Activated CD8-positive, alpha-beta memory T cell treated with anti-CD3 and anti-CD28 coated beads for 24 hours (primary cell): ENCODE data around the gene ZNF438.

Experiments
- DNase-seq: peaks from one replicate; pipeline ENCODE4 v3.0.0-alpha.2; 2020

The ZNF438 gene

GRCh38 chr10:30840395-30841050 is 191.1 kb downstream of the ZNF438 start:
- DNase-seq, result no peak

DNA sequence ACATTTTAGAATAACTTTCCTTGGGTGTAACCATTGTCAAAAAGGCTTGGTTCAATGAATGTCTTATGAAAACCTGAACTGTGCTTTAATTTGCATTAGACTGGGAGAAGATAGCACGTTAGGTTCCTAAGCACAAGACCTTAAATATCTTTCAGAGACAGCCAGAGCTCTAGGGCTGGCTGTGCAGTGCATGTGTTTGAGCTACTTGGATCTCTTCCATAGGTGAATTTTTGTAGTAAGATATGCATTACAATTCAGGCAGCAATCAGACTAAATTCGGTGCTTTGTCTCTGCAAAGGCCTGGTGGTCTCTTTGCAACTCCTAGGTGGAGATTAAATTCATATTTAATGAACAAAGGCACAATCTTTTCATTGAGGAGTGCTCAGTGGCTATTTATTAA is 192.0 kb downstream of the ZNF438 start:
- no peak for DNase-seq

- no peak for DNase-seq
These were observed 195.3 kb downstream of the ZNF438 start for GRCh38 chr10:30836406-30836805.

DNA sequence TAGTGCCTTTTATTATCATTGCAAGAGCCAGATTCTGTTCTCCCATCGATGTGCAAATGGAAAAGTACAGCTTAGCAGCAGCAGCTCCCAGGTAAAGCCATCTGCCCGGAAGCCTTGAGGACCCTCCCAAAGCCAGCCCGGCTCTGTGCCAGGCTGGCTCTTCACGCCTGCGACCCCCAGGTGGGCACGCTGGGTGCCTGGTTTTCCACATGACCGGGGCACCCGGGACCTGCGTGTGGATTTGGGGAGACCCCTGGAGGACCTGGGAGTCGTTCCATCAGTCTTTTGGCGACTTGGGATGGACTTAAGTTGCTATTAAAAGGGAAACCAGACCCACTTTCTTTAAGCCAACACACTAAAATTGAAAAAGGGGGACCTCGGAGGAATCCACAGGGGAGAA is 196.5 kb downstream of the ZNF438 start:
- DNase-seq, result no peak

GRCh38 chr10:30834651-30835050 is 197.0 kb downstream of the ZNF438 start:
- DNase-seq, result no peak

DNA sequence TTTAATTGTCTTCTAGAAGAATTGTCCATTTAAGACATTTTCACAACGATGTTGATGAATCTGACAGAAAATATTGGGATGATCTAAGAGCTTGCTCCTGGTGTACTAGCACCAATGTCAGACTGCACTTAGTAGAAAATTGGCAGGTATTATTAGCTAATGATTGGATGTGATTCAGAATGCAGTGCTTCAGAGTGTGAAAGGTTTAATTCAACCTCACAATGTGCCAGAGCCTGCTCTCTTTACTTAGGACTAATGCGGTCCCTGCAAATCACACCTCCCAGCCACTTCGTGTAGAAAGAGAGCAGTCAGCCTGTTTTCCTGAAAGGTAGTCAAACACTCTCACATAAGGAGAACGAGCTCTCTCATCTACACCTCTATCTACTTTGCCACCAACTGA is 197.5 kb downstream of the ZNF438 start:
- DNase-seq, result no peak

- no peak for DNase-seq
These were observed 198.1 kb downstream of the ZNF438 start for GRCh38 chr10:30833628-30833970.

DNA sequence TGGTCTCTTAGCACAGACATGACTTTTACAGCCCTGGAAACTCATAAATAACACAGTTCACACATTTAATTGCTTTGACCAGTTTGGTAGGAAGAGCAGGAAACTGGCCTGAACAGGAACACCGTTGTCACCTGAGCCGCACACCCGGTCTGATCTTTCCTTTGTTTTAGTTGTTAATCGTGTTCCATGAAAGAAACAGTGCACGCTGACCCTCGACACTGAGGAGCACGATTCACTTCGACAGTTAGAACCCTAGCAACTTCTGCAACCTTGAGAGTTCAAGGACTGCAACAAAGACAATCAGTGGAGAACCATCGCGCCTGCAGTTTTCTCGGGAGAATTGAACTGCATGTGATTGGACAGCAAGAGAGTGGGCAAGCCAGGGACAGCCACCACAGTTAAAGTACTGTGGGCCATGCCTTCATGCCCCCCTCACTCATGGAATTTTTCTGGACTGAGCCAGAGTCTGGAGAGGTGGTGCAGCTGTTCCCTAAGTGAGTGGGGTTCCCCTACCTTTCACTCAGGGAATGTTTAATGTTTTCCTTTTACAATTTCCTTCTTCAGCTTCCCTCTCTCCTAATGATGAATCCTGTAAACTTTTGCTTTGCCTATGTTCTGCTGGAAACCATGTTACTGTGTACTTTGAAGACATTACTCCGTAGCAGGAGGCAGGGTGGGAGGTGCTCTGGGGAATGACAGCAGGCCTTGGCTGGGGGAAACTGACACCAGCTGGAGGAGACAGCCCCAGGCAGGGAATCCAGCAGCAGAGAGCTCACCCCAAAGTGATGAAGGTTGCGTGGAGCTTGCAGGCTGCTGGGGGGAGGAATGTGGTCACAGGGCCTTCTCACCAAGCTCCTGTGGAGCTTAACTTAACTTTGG is 198.7 kb downstream of the ZNF438 start:
- no peak for DNase-seq

DNA sequence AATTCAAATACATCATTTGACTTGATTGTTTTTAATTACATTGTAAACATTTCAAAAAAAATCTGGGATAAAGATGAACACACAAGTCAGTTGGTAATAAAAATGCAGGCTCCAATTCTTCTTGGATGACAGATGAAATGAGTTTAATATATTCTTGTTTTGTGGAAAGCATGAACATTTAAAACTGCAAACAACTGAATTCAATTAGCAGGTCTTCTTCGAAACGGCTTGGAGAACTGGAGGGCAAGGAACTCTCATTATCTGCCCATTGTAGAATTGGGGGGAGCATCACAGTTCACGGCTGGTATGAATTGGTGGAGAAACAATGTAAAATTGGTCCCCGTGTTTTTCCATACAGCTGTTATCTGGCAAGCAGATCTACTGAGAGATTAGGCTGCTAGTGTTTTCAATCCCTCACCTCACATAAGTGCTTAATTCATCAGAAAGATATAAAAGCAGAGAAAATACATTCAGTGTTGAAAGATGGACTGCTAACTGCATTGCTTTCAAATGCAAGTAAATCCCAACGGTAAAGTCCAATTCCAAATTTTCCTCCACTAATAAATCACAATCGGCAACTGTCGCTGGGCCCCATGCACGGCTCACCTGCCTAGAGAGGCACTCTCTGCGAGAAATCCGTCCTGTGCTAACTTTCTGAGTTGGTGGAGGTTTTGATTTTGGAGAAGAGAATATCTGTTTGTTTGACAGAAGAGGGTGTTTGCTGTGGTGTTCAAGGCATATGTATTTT is 199.5 kb downstream of the ZNF438 start:
- DNase-seq, result no peak

GRCh38 chr10:30831426-30831825 is 200.2 kb downstream of the ZNF438 start:
- no peak for DNase-seq

- DNase-seq, result no peak
These were observed 201.1 kb downstream of the ZNF438 start for GRCh38 chr10:30830315-30831230.

DNA sequence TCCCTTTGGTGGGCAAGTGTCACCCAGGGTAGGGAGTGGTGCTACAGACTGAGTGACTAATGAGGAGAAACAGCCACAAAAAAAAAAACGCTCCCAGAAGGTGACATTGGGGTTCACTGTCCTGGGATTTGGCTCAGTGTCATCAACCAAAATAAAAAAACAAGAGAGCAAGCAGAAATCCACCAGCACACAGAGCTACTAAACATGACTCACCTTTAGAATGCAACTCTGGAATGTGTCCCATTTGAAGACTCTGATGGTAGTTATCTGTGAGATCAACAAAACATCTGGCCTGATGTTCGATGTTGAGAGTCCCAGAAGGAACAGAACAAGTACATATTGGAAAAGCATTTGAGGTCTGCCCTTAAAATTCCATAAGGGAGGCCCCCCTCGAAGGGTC is 201.8 kb downstream of the ZNF438 start:
- DNase-seq, result no peak

DNA sequence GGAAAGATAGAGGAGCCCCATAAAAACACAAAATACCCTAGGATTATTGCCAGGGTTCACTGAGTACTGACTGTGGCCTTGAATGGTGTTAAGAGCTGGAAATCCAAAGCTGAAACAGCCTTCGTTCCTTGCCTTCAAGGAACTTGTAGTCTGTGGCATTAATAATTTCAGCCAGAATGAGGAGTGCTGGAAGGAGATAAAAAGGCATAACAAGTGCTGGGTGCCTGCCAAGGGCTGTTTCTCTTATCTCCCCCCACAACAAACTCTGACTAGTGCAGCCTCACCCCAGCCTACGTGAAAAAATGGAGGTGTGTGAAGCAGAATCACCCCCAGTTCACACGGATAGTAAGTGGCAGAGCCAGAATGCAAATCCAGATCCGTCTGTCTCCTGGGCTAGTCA is 203.0 kb downstream of the ZNF438 start:
- no peak for DNase-seq

DNA sequence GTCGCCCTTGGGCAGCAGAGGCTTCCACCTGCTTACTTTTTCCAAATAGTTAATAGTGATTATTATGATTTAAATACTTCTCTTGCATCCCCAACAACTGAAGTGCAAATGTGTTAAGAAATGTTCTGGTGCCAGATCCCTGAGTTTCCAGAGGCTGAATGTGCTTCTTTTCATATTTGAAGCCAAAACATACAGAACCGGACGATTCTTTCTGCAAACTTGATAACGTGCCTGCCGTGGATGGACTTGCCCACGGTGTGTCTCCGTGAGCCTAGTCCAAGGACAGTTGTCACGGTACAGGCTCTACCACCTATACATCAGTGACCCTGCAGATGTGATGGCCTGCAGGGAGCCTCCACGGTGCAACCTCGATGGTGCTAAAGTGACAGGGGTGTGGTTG is 203.5 kb downstream of the ZNF438 start:
- DNase-seq, result no peak

DNA sequence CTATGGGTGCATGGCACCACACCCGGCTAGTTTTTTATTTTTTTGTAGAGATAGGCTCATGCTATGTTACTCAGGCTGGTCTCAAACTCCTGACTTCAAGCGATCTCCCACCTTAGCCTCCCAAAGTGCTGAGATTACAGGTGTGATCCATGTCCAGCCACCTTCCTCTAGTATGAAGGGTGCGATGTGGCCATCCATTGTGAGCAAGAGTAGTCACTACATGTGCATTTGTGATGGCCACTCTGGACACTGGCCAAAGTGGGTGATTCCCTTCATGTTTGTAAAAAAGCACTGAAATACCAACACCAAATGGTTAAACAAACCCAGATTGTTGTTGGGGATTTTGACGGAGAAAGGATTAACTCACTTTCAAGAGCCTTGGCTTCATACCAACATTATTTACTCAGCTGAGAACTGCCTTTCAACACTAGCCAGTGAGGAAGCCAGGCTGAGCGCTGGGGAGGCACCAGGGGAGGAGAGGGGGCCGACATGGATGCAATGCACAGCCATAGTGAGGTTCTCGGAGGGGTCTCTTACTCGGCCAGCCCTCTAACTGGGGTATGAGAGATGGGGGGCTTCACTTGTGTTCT is 204.0 kb downstream of the ZNF438 start:
- DNase-seq, result no peak

DNA sequence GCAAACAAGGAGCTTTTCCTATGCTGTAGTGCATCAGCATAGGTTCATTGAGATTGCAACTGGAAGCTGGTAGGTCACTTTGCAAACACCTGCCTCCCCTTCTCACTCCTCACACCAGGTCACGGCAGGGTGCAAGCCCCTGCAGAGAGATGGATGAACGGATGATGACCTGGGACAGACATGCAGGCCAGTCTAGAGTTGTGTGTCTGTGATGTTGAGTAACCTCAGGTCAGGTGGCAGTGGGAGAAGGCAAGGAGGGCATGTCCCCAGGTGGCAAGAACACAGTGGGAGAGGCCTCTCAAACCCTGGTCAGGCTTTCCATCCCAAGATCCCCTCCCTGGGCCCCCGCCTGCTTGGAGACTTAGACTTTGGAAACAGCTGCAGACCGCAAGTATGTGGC is 205.0 kb downstream of the ZNF438 start:
- no peak for DNase-seq

DNA sequence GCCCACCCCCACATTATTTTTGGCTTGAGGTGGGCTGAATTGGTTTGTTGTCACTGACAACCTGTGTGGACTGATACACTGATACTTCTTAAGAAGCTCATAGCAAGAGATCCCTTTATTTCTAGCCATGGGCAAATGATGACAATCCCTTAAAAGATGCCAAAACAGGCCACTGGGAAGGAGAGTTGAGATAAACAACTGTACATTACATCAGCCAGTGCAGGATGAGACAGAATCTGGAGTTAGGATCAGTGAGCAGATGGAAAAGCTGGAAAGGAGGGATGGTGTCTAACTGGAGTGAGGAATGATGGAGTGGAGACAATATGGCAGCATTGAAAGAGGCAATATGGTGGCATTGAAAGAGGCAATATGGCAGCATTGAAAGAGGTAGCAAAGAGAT is 206.2 kb downstream of the ZNF438 start:
- DNase-seq, result no peak

DNA sequence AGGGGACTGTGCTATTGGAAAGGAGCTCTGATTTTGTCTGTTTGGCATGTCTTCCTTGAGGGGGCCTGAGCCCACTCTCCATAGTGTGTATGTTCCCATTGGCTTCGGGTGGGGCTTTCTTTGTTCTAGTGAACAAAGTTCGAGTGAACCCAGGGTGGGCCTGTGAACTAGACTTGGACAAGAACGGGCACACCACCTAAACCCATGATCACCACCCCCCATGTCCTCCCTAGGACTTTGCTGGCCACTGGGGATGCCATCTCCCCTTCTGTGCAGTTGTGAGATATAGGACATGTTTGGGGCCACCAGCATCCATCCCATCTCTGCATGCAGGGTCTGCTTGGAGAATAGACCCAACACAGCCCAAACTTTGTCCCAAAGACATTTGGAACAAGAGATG is 206.6 kb downstream of the ZNF438 start:
- DNase-seq, result no peak

DNA sequence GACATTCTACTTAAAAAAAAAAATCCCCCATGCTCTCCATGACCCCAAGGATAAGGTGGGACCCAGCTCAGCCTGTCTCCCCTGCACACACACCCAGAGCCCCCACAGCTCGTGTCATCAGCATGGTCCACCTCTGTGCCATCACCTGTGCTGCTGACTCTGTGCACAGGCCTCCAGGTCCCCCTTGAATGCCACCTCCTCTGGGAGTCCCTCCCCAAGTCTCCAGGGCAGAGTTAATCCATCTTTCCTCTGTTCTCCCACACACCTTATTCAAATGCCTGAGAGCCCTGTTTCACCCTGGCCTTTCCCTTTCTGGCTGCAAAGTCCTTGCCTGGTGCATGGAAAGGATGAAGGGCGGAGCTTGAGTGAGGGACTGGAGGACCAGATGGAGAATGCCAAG is 208.0 kb downstream of the ZNF438 start:
- DNase-seq, result no peak

- DNase-seq, result no peak
These were observed 208.8 kb downstream of the ZNF438 start for GRCh38 chr10:30822693-30823465.

DNA sequence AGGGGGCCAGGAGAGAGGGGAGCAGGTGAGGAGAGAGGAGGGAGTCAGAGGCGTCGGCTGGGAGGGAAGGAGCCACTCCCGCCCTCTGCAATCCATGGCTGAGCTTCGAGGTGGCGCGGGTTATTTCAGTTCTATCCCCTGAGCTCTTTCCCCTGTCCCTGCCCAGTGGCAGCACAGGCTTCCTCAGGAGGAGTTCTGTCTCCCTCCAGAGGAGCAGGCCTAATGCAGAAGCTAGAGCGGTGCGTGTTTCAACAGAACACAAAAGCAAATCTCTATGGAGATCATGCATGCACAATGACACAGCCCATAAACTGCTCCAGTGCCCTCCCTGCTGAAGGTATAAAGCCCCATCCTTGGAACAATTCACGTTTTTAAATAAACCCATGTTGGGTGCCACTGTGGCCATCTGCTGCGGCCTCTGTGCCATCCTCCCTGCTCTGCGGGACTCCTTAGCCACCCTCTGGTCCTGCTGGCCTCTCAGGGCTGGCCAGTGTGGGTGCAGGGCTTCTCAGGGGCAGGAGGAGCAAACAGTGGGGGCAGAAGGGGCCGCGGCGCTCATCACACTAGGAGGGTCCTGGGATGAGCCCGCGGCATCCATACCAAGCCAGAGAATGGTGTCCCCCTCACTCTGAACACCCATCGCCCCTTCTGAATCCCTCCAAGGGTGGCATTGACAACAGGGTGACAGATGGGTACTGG is 209.5 kb downstream of the ZNF438 start:
- no peak for DNase-seq
